HG03280 (cell line): ENCODE measurements around the gene CEACAM18.
"Not testable (repeated sequence)": the region's sequence is repeated elsewhere in the genome, so short reads cannot be mapped to it uniquely, and the experiment has no call there.

Experiments used
- ATAC-seq: cut with Tn5 transposase; IDR thresholded peaks from one replicate; pipeline ENCODE4 v1.9.1; 2021; ENCODE audit warnings: mild to moderate bottlenecking, moderate library complexity; ENCODE audit not compliant: unreplicated experiment

Gene CEACAM18

GRCh38 chr19:51460164-51460992, 18.0 kb upstream of the CEACAM18 start:
- ATAC-seq, result no peak

- no peak for ATAC-seq
Measured at GRCh38 chr19:51461723-51462161, 16.6 kb upstream of the CEACAM18 start.

DNA sequence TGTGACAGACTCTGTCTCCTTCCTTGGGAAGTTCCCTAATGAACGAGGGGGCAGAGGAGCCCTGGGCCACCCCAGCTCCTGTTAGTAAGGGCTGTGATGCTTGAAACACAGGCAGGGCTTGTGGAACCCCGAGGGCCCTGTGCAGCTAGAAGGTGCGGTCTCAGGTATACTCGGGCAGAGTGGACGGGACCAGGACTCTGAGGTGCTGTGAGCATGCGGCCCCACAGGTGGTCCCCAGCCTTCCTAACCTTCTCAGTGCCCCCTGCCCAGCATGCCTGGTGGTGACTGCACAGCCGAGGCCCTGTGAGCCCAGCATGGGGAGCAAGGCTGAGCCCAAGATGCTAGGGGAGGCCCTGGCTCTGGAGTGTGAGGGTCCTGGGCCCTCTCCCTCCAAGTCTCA, 16.1 kb upstream of the CEACAM18 start:
- ATAC-seq, result no peak

DNA sequence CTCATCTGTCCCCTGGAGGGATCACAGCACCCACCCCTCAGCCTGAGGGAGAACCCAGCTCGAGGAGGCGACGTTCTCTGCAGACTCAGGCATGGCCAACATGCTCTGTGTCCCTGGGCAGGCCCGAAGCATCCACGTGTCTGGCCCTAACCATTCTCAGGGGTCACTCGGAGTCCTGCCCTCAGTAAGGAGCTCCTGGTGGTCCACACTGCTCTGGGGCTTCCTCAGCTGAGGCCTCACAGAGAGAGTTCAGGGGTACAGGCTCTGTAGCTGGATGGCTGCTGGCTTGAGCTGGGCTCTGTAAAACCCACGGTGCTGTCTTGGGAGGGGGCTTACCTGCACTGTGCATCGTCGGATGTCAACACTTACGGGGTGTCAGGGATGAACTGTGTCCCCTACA, 15.7 kb upstream of the CEACAM18 start:
- ATAC-seq, result no peak

- not testable (repeated sequence) for ATAC-seq
Measured at GRCh38 chr19:51463976-51464581, 14.3 kb upstream of the CEACAM18 start.

GRCh38 chr19:51466723-51467122, 11.6 kb upstream of the CEACAM18 start:
- no peak for ATAC-seq

- ATAC-seq, result no peak
Measured at GRCh38 chr19:51467864-51468544, 10.3 kb upstream of the CEACAM18 start.

GRCh38 chr19:51468545-51468920, 9.8 kb upstream of the CEACAM18 start:
- no peak for ATAC-seq

- no peak for ATAC-seq
Measured at GRCh38 chr19:51469162-51469561, 9.2 kb upstream of the CEACAM18 start.

- ATAC-seq, result no peak
Measured at GRCh38 chr19:51469629-51470028, 8.7 kb upstream of the CEACAM18 start.

GRCh38 chr19:51470966-51471365, 7.4 kb upstream of the CEACAM18 start:
- ATAC-seq, result no peak

- no peak for ATAC-seq
Measured at GRCh38 chr19:51471527-51471926, 6.8 kb upstream of the CEACAM18 start.

DNA sequence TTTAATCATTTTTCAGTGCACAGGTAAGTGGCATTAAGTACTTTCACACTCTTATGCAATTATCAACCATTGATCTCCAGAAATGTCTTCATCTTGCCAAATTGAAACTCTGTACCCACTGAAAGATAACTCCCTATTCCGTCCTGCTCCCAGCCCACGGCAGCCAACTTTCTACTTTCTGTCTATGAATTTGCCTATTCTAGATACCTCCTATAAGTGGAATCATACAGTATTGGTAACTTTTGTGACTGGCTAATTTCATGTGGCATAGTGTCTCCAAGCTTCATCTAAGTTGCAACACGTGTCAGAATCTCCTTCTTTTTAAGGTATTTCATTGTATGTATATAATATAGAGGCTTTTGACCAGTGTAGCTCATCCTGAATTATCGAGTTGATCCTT, 5.7 kb upstream of the CEACAM18 start:
- ATAC-seq, result no peak

- ATAC-seq, result no peak
Measured at GRCh38 chr19:51473009-51473707, 5.2 kb upstream of the CEACAM18 start.

DNA sequence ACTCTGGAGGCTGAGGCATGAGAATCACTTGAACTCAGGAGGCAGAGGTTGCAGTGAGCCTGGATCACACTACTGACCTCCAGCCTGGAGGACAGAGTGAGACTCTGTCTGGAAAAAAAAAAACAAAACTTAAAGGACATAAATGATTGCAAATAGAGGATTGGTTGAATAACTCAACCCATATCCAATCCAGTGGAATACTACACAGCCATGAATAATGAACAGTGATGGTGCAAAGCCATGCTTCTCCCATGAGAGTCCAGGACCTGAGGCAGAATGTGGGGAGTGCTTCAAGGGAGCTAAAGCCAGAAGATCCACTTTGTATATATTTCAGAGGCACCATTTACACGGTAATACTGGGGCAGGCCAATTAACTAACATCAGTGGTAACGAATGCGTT, 2.2 kb upstream of the CEACAM18 start:
- ATAC-seq, result no peak

GRCh38 chr19:51477344-51477743, 995 bp upstream of the CEACAM18 start:
- no peak for ATAC-seq

DNA sequence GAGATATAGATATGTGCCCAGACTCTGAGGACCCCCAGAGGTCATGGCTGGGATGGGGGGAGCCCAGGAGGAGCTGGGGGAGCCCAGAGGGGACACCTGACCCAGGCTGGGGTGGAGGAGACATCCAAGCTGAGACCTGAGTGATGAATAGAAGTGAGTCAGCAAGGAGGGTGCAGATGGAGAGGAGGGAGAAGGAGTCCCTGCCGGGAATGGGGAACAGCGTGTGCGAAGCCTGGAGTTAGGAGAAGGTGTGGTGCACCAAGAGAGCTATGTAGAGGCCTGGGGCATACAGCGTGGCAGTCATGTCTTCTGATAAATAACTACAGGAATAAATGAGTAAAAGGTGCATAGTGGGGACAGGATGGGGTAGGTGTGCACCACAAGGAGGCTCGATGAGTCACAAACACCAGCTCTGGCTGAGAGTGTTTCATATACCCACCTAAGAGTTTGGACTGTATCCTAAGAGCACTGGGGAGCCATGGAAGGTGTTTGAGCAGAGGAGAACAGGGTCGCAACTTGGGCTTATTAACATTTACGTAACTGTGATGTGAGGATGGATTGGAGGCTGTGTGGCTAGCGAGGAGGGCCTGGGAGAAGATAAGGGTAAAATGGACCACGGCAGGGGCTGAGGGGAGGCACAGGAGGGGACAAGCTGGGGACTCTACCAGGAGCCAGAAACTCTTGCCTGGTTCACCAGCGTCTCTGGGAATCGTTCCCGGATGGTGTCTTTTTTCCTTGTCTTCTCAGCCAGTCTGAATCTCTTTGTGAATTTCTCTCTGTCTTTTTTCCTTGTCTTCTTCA, 1.4 kb downstream of the CEACAM18 start:
- no peak for ATAC-seq

DNA sequence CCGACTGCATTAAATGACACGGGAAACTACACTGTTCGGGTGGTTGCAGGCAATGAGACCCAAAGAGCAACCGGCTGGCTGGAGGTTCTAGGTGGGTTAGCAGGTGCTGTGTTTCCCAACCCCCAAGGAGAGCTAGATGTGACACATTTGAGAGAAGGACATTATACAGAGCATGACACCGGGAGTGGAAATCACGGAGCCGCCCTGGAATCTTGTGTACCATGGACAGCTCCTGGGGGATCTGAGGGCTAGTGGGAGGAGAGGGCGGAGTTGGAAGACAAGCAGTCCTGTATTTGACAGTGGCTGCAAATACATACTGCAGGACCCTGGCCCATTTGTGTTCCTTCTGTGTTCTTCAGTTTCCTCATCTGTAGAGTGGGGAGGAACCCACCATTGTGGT, 2.3 kb downstream of the CEACAM18 start:
- no peak for ATAC-seq

- ATAC-seq, result no peak
Measured at GRCh38 chr19:51485960-51486660, 7.8 kb downstream of the CEACAM18 start.

- ATAC-seq, result no peak
Measured at GRCh38 chr19:51488491-51488890, 10.2 kb downstream of the CEACAM18 start.
